A549 (cell line): Measurements from ENCODE around the gene RASGEF1C. TPM values are rescaled to one million over a fixed set of nuclear protein-coding genes. Genes with fewer than 3 reads are reported as not detected.

Experiments used
- ATAC-seq, 2 experiments: fragments of 200-7000 bp in 1 of 2; fragments of >200 bp in 1 of 2; cut with Nextera tagmentation in 1 of 2; cut with Tn5 transposase in 1 of 2; 3 replicates each; pipeline versions ENCODE4 v1.8.0 to v1.9.1; 2018 to 2020; ENCODE audit warnings: mild to moderate bottlenecking in 1 of 2, moderate library complexity in 1 of 2
- CTCF ChIA-PET: fragments of 300-600 bp; sonication (Branson Sonifier 250); formaldehyde crosslinking; extraction: SDS; loops from one replicate; lab custom pipeline; 2021; ENCODE audit warnings: antibody characterized with exemption, inconsistent platforms; lab: Yijun Ruan, JAX
- POLR2A ChIA-PET: fragments of 350-600 bp; formaldehyde crosslinking; extraction: SDS; loops from one replicate; lab custom pipeline; 2021; ENCODE audit warnings: antibody characterized with exemption, inconsistent platforms; lab: Yijun Ruan, JAX
- DNase-seq, 2 experiments: peaks; one replicate each; pipeline versions ENCODE4 v3.0.0 to v3.0.0-alpha.2; 2011 to 2016; ENCODE audit warnings: low read depth in 1 of 2, low spot score in 1 of 2
- FAIRE-seq: peaks from 2 replicates; lab custom pipeline; 2011; peaks lifted over from hg19 to GRCh38; lab: Jason Lieb, UNC
- H3K27ac ChIP-seq, 2 experiments: fragments of >200 bp; sonication (Bioruptor Twin); formaldehyde crosslinking; 3 replicates each; pipeline ENCODE4 v1.5.1; 2016 to 2017
- H3K4me1 ChIP-seq: fragments of >200 bp; sonication (Bioruptor Twin); formaldehyde crosslinking; 3 replicates; pipeline ENCODE4 v1.6.1; 2016
- H3K4me2 ChIP-seq: fragments of >200 bp; sonication (Bioruptor Twin); formaldehyde crosslinking; 3 replicates; pipeline ENCODE4 v1.6.1; 2016
- H3K4me3 ChIP-seq: fragments of >200 bp; sonication (Bioruptor Twin); formaldehyde crosslinking; 3 replicates; pipeline ENCODE4 v1.5.1; 2016
- H3K9me3 ChIP-seq: fragments of >200 bp; sonication (Bioruptor Twin); formaldehyde crosslinking; 3 replicates; pipeline ENCODE4 v1.6.1; 2016
- BHLHE40 ChIP-seq: IDR thresholded peaks from 2 replicates; pipeline ENCODE4 v1.6.1; 2012; ENCODE audit warnings: low read depth, low read length, inconsistent platforms
- CBX2 ChIP-seq: fragments of 200-600 bp; sonication (generic); IDR thresholded peaks from 2 replicates; pipeline ENCODE4 v1.6.1; 2016; ENCODE audit warnings: low read depth, mild to moderate bottlenecking, borderline replicate concordance
- CHD2 ChIP-seq: fragments of 150-350 bp; IDR thresholded peaks from 2 replicates; pipeline ENCODE4 v1.6.1; 2014; ENCODE audit warnings: low read length; ENCODE audit not compliant: partially characterized antibody
- CTCF ChIP-seq: fragments of >200 bp; sonication (Bioruptor Twin); formaldehyde crosslinking; IDR thresholded peaks from 3 replicates; pipeline ENCODE4 v1.5.1; 2016
- EHMT2 ChIP-seq: fragments of 200-600 bp; sonication (generic); IDR thresholded peaks from 2 replicates; pipeline ENCODE4 v1.6.1; 2016; ENCODE audit warnings: antibody characterized with exemption, low read depth, mild to moderate bottlenecking, moderate library complexity
- FOXS1 ChIP-seq: fragments of 250-450 bp; sonication (Bioruptor Pico); IDR thresholded peaks from 2 replicates; pipeline ENCODE4 v1.5.0; 2020; ENCODE audit warnings: mild to moderate bottlenecking, moderate library complexity
- GATA3 ChIP-seq: IDR thresholded peaks from 2 replicates; pipeline ENCODE4 v1.6.1; 2012; ENCODE audit warnings: borderline replicate concordance
- HDAC2 ChIP-seq: fragments of 200-600 bp; sonication (generic); IDR thresholded peaks from 2 replicates; pipeline ENCODE4 v1.6.1; 2016
- HEYL ChIP-seq: fragments of 250-450 bp; sonication (Bioruptor Pico); IDR thresholded peaks from 2 replicates; pipeline ENCODE4 v1.8.0; 2021; ENCODE audit warnings: mild to moderate bottlenecking, moderate library complexity
- HOXB5 ChIP-seq: fragments of 250-450 bp; sonication (Bioruptor Pico); IDR thresholded peaks from 2 replicates; pipeline ENCODE4 v1.5.0; 2020; ENCODE audit warnings: mild to moderate bottlenecking, moderate library complexity
- JUN ChIP-seq, 2 experiments: fragments of >200 bp; sonication (Bioruptor Twin); formaldehyde crosslinking; IDR thresholded peaks; 2 replicates in 1 of 2; 3 replicates in 1 of 2; pipeline ENCODE4 v1.6.1; 2016 to 2017
- JUNB ChIP-seq: fragments of >200 bp; sonication (Bioruptor Twin); formaldehyde crosslinking; IDR thresholded peaks from 2 replicates; pipeline ENCODE4 v1.6.1; 2016
- KDM5A ChIP-seq: fragments of 200-600 bp; sonication (generic); IDR thresholded peaks from 2 replicates; pipeline ENCODE4 v1.6.1; 2016; ENCODE audit warnings: antibody characterized with exemption, mild to moderate bottlenecking
- NFE2L2 ChIP-seq: fragments of 150-350 bp; conservative IDR thresholded peaks from 2 replicates; pipeline ENCODE4 v1.6.1; 2014; ENCODE audit warnings: low read length
- NPAS2 ChIP-seq: fragments of 250-450 bp; sonication (Bioruptor Pico); IDR thresholded peaks from 2 replicates; pipeline ENCODE4 v1.8.0; 2022; ENCODE audit warnings: mild to moderate bottlenecking, moderate library complexity, borderline replicate concordance
- PBX3 ChIP-seq: IDR thresholded peaks from 2 replicates; pipeline ENCODE4 v1.6.1; 2012
- POLR2AphosphoS2 ChIP-seq: conservative IDR thresholded peaks from 2 replicates; pipeline ENCODE4 v1.6.1; 2012; ENCODE audit warnings: low read length, improper control_type of control experiment, inconsistent platforms
- RAD21 ChIP-seq, 2 experiments: fragments of >200 bp in 1 of 2; sonication (Bioruptor Twin) in 1 of 2; formaldehyde crosslinking in 1 of 2; IDR thresholded peaks in 1 of 2; conservative IDR thresholded peaks in 1 of 2; 2 replicates in 1 of 2; 3 replicates in 1 of 2; pipeline ENCODE4 v1.6.1; 2012 to 2018; ENCODE audit warnings: inconsistent platforms in 1 of 2
- RCOR1 ChIP-seq: fragments of 150-350 bp; IDR thresholded peaks from 2 replicates; pipeline ENCODE4 v1.6.1; 2014; ENCODE audit warnings: antibody characterized with exemption, low read length, low read depth
- SMC3 ChIP-seq: fragments of >200 bp; sonication (Bioruptor Twin); formaldehyde crosslinking; IDR thresholded peaks from 3 replicates; pipeline ENCODE4 v1.6.1; 2018; ENCODE audit warnings: inconsistent platforms
- TP53 ChIP-seq: fragments of 250-450 bp; sonication (Bioruptor Pico); IDR thresholded peaks from 2 replicates; pipeline ENCODE4 v1.5.0; 2021; ENCODE audit warnings: mild to moderate bottlenecking, moderate library complexity
- ZC3H11A ChIP-seq: fragments of 450-650 bp; IDR thresholded peaks from 2 replicates; pipeline ENCODE4 v1.6.1; 2014; ENCODE audit warnings: antibody characterized with exemption, mild to moderate bottlenecking
- ZFP36 ChIP-seq: fragments of 450-650 bp; IDR thresholded peaks from 2 replicates; pipeline ENCODE4 v1.6.1; 2014; ENCODE audit warnings: borderline replicate concordance; ENCODE audit not compliant: partially characterized antibody
- WGBS: methylation state at CpG from one replicate; pipeline ENCODE4 v1.1.6; 2017; ENCODE audit errors: missing lambda C conversion rate; 5-methylcytosine and 5-hydroxymethylcytosine counted together
- polyA plus RNA-seq, 4 experiments: library from polyadenylated mRNA; depleted of rRNA in 3 of 4; stranded (reverse); fragments of >200 nt; fragmentation: RNase III in 1 of 4; extraction: RNeasy Plus Mini Kit Qiagen cat#74134 plus additional on column Dnase treatment in 1 of 4; gene quantifications; 2 replicates in 3 of 4; 3 replicates in 1 of 4; pipeline ENCODE4 v1.2.3, GENCODE V29; 2011 to 2017
- TF ChIP-seq, protein P1 (sequence below): fragments of 200-600 bp; sonication (generic); IDR thresholded peaks from 2 replicates; pipeline ENCODE4 v1.6.1; 2016; ENCODE audit warnings: antibody characterized with exemption, mild to moderate bottlenecking, moderate library complexity
- TF ChIP-seq, protein P2 (sequence below): IDR thresholded peaks from 2 replicates; pipeline ENCODE4 v1.6.1; 2012; ENCODE audit warnings: low read depth, borderline replicate concordance

Gene RASGEF1C
- polyA plus RNA-seq, 2 of the 4 experiments (the other 2 are of a cell fraction): 0.12 TPM; not detected in 1

- CTCF ChIA-PET: interaction anchor here (0.9 to 2.6 kb wide), 6 partner anchors 7 to 417 kb away, joined by 3 to 9 read pairs (median 4); partner anchors contain the start of gene RASGEF1C
- FAIRE-seq: no peak
Observed at GRCh38 chr5:180201051-180201987, 7.7 kb downstream of the RASGEF1C start.

More at GRCh38 chr5:180201051-180201987, 7.7 kb downstream of the RASGEF1C start:
- no peak overlapping the region for H3K27ac ChIP-seq
- no peak overlapping the region for H3K4me2 ChIP-seq
- H3K9me3 ChIP-seq: no peaks in the 10 kb centered on the region
- 63% methylated on average over 23 of the region's 23 CpGs for WGBS
- POLR2A ChIA-PET: no interaction called here
- TF ChIP-seq, protein P1, sequence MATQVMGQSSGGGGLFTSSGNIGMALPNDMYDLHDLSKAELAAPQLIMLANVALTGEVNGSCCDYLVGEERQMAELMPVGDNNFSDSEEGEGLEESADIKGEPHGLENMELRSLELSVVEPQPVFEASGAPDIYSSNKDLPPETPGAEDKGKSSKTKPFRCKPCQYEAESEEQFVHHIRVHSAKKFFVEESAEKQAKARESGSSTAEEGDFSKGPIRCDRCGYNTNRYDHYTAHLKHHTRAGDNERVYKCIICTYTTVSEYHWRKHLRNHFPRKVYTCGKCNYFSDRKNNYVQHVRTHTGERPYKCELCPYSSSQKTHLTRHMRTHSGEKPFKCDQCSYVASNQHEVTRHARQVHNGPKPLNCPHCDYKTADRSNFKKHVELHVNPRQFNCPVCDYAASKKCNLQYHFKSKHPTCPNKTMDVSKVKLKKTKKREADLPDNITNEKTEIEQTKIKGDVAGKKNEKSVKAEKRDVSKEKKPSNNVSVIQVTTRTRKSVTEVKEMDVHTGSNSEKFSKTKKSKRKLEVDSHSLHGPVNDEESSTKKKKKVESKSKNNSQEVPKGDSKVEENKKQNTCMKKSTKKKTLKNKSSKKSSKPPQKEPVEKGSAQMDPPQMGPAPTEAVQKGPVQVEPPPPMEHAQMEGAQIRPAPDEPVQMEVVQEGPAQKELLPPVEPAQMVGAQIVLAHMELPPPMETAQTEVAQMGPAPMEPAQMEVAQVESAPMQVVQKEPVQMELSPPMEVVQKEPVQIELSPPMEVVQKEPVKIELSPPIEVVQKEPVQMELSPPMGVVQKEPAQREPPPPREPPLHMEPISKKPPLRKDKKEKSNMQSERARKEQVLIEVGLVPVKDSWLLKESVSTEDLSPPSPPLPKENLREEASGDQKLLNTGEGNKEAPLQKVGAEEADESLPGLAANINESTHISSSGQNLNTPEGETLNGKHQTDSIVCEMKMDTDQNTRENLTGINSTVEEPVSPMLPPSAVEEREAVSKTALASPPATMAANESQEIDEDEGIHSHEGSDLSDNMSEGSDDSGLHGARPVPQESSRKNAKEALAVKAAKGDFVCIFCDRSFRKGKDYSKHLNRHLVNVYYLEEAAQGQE: no peak
- no peak for TF ChIP-seq RCOR1
- no peak for TF ChIP-seq ZFP36
- no peak for TF ChIP-seq EHMT2
- no peak for TF ChIP-seq PBX3
- TF ChIP-seq POLR2AphosphoS2: no peak
- TF ChIP-seq, protein P2, sequence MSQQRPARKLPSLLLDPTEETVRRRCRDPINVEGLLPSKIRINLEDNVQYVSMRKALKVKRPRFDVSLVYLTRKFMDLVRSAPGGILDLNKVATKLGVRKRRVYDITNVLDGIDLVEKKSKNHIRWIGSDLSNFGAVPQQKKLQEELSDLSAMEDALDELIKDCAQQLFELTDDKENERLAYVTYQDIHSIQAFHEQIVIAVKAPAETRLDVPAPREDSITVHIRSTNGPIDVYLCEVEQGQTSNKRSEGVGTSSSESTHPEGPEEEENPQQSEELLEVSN: no peak
- TF ChIP-seq JUN (IDR thresholded peaks at IDR 0.05): no peak
- no peak for TF ChIP-seq KDM5A
- peak; percentile 32 to 54; a peak in 2 of 5 replicates for TF ChIP-seq RAD21 (conservative IDR thresholded peaks at IDR 0.05 in 1 of 2, IDR thresholded peaks at IDR 0.05 in 1 of 2)
- no peak for TF ChIP-seq JUNB
- TF ChIP-seq HOXB5 (CRISPR knock-in tag): no peak
- no peak for TF ChIP-seq HDAC2
- TF ChIP-seq GATA3: no peak
- no peak for TF ChIP-seq CBX2
- TF ChIP-seq ZC3H11A: no peak
- no peak for TF ChIP-seq CHD2
- 0 out of 3 replicates have a peak, but pooled peaks have one; percentile 9 for TF ChIP-seq SMC3
- TF ChIP-seq NPAS2 (CRISPR knock-in tag): no peak
- no peak for TF ChIP-seq BHLHE40
- no peak for TF ChIP-seq TP53 (CRISPR knock-in tag)
- no peak for TF ChIP-seq HEYL (CRISPR knock-in tag)
- TF ChIP-seq FOXS1 (CRISPR knock-in tag): no peak
- TF ChIP-seq NFE2L2: no peak
- TF ChIP-seq CTCF: peak; percentile 34; the same call in 1 of the 3 replicates
- ATAC-seq (peak in 1 of 2 experiments; percentile 48; a peak in 2 of 6 replicates), DNase-seq (peak; percentile 35 to 36)
- H3K4me3 ChIP-seq: no peak overlapping the region
- H3K4me1 ChIP-seq: no peaks in the 10 kb centered on the region
